ENCODE measurements around the gene DNAJC10. TPM values are rescaled to one million over a fixed set of nuclear protein-coding genes. Genes with fewer than 3 reads are reported as not detected.

Gene DNAJC10
- total and polyA plus RNA-seq, 2 of the 4 experiments (the other 2 are of a cell fraction): 34.6 to 53.2 TPM

DNA sequence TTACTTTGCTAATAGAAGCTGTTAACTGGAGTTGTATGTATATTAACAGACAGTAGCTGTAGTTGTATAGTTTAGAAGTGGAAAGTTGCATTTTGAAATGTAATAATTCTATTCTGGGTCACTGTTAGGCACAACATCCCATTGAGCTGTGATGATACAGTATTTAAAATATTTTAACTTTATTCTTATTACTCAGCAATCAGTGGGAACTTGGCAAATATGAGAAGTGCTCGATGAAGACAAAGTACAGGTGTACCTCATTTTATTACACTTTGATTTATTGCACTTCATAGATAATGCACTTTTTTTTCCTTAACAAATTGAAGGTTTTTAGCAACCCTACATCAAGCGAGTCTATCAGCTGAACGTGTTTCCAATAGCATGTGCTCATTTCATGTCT, 8.6 kb downstream of the DNAJC10 start:
- Histone ChIP-seq H3K79me1 (ENCODE audit: low read depth in 1 of 2, low read length in 2 of 2) (0 out of 4 replicates have a peak, but pooled peaks cover 0 to 7% of the 10 kb centered on the region in 2 experiments), H3K27ac (ENCODE audit: insufficient read depth, low read length) (no peak overlapping the region), H3K27me3 (ENCODE audit: control insufficient read depth, insufficient read depth, low read length) (no peaks in the 10 kb centered on the region), H2AK9ac (replicated peaks; ENCODE audit: low read depth, low read length, poor library complexity) (no peak overlapping the region), H2AK5ac (ENCODE audit: low read depth, low read length) (no peak overlapping the region), H3K4me1 (ENCODE audit: control insufficient read depth, insufficient read depth, low read length) (no peaks in the 10 kb centered on the region), H3K56ac (ENCODE audit: extremely low read depth, insufficient read depth, low read length) (no peak overlapping the region), H3K4me2 (ENCODE audit: low read depth, low read length) (no peak overlapping the region), H2BK15ac (ENCODE audit: low read depth, low read length) (no peak overlapping the region), H3K9me3 (ENCODE audit: control insufficient read depth, insufficient read depth, low read length) (no peaks in the 10 kb centered on the region), H2AFZ (replicated peaks; ENCODE audit: low read length, poor library complexity) (no peak overlapping the region), H2BK120ac (ENCODE audit: low read depth, low read length) (no peak overlapping the region), H3K4ac (ENCODE audit: low read depth, low read length) (no peak overlapping the region), H3K9me1 (ENCODE audit: insufficient read depth, low read length) (no peaks in the 10 kb centered on the region), H3K18ac (ENCODE audit: low read depth, low read length) (no peak overlapping the region), H4K20me1 (ENCODE audit: insufficient read depth, low read length) (no peaks in the 10 kb centered on the region), H3K23ac (ENCODE audit: low read depth, low read length) (no peak overlapping the region), H4K5ac (ENCODE audit: low read depth, low read length) (no peak overlapping the region), H3K36me3 (ENCODE audit: control insufficient read depth, insufficient read depth, low read length) (peaks cover 14% of the 10 kb centered on the region), H3K4me3 (ENCODE audit: insufficient read depth, low read depth, low read length) (no peak overlapping the region), H2BK20ac (ENCODE audit: low read depth, low read length) (no peak overlapping the region), H3K9ac (ENCODE audit: low read depth, low read length) (no peak overlapping the region), H3K14ac (replicated peaks; ENCODE audit: low read depth, low read length) (no peak overlapping the region), H4K8ac (ENCODE audit: low read depth in 2 of 2, low read length in 2 of 2) (no peak overlapping the region), H2BK5ac (ENCODE audit: low read depth, low read length, poor library complexity, severe bottlenecking) (no peak overlapping the region), H4K91ac (ENCODE audit: insufficient read depth, low read depth, low read length) (no peak overlapping the region)
- BruUV-seq (replicated peaks): no TSS peak
- TF ChIP-seq, protein P1, sequence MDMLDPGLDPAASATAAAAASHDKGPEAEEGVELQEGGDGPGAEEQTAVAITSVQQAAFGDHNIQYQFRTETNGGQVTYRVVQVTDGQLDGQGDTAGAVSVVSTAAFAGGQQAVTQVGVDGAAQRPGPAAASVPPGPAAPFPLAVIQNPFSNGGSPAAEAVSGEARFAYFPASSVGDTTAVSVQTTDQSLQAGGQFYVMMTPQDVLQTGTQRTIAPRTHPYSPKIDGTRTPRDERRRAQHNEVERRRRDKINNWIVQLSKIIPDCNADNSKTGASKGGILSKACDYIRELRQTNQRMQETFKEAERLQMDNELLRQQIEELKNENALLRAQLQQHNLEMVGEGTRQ (IDR thresholded peaks at IDR 0.05; ENCODE audit: low read depth, low read length): no peak
- CTCF ChIA-PET: no interaction called here
- ATAC-seq (ENCODE audit: low read depth): no peak
- intact Hi-C loops (cut with micrococcal nuclease): no loop called here
- dilution Hi-C loops (cut with HindIII; ENCODE audit: low sequenced_read_pairs, unreplicated experiment): no loop called here
- in situ Hi-C loops (cut with MboI; ENCODE audit: low sequenced_read_pairs): no loop called here
- DNase-seq: no peak
- POLR2A ChIA-PET (ENCODE audit: unreplicated experiment): no interaction called here
- no CpG with 5 or more reads among the region's 3 CpGs for WGBS, 2 experiments (ENCODE audit: extremely low coverage in 2 of 2, insufficient read length in 1 of 2)
